ENCODE data around the gene IGFBP2.

IGFBP2 gene

DNA sequence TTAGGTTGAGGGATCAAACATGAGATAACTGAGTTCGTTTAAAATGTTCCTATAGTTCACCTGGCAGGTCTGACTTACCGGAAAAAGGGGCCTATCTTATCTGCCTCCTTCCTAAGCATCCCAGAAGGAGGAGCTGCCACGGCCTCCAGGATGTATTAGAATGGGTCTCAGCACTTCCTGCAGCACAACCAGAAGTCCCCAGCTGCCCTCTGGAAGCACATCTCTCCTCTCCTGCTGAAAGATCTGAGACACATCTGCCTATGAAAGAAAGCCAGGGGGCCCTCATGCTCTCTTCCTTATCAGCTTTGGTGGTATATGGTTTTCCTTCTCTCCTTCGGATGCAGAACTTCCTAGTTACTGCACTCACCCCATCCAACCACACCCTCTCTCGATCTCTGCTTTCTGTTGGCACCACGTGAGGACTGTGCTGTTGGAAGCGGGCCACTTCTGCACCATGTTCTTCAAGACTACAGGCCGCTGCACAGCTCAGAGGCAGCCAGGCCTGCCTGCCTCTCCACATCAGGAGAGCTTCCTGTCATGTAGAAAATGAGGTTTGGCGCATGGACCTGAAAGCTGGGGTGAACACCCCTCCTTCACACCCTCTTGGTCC, 55.6 kb downstream of the IGFBP2 start:
- no peak for DNase-seq

DNA sequence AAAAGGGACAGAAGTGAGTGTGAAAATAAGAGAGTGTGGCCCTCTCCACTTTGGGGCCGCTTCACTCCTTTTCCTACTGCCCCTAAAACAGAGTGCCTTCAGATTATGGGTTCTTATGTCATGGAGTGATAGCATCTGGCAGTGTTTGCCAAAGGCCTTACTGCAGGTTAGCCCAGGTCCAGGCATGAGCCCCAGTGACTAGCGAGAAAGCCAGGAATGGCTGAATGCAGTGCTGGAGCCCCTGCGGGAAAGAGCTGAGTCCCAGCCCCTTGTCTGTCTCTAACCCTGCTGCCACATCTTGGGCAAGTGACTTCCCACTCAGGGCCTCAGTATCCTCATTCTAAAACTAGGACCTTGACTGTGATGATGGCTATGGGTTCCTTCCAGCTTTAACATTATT, 56.2 kb downstream of the IGFBP2 start:
- DNase-seq: no peak

DNA sequence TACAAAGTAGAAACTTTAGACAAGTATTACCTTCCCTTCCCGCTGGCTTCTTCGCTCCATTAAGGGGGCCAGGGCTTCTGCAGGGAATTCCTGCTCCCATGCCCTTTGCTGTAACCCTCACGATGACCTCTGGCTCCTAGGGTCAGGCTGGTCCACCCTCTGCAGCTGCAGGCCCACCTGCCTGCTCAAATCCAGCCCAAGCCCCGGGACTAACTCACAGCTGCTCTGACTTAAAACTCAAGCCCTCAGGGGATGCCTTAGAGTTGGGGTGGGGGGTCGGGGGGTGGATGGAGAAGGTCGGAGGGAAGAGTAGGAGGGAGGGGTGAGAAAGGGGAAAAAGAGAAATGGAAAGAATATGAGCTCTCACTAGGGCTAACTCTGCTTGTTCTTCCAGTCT, 57.2 kb downstream of the IGFBP2 start:
- DNase-seq: no peak

DNA sequence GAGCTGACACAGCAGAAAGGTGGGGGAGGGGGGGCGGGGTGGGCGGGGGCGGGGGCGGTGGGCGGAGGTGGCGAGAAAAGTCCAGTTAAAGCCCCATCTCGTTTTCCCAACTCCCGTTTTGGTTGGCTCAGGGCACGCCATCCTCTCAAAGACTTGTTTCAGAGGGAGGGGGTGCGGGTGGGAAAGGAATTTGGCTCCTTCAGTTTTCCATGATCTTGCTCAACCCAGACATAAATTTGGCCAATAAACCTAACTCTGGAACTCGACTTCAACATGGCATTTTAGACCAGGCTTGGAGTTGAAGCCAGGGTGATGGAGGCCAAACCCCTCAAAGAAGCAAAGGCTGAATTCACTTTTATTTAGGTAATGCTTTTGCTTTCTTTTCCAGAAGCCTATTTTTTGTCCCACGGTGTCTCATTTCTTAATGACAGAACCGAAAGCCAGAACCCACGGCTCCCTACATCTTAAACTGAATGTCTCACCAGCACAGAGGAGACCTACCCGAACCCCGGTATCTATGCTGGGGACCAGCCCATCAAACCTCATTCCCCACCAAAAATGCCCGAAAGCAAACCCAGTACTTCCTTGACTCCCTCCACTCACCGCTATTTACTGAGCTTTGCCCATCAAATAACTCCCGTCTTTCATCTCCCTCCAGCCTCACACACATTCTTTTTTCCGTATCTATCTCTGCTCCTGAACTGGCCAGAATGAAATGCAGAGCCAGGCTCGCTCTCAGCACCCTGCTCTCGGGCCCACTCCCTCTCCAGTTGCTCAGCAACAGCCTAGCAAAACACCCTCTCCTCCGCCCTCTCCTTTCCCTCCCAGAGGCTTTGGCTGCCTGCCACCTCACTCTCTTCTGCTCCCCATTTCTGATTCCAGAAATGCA, 57.9 kb downstream of the IGFBP2 start:
- no peak for DNase-seq

DNA sequence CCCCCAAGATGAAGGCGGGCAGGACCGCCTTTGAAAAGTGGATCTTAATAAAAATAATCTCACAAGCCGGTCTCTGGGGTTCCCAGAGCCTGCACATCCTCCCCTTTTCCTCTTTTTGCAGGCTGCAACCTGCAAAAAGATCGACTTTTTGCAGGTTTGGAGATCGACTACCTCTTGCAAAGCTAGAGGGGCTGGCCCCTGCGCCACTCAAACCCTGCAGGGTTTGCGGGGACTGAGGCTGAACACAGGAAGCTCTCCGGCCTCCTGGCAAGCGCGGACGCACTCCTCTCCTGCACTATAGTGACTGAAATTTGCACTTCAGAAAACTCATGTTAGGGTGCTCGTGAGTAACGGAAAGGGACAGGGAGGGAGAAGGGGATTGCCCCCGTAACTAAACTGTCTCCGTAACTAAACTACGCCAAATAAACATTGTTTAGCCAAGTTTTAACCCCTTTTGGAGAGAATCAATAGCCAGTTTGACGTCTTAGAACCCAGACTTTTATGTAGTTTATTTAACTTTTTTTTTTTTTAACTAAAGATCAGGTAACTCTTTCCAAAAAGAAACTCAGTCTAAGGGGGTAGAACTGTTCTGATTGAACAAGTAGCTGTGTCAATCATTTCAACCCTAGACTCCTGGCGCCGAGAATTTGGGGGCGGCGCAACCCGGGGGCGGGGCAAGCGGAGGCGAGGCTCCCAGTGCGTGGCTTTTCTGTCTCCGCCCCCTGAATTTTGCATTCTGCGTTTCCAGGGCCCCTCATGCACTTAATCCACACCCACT, 59.6 kb downstream of the IGFBP2 start:
- DNase-seq: peak; percentile 85

DNA sequence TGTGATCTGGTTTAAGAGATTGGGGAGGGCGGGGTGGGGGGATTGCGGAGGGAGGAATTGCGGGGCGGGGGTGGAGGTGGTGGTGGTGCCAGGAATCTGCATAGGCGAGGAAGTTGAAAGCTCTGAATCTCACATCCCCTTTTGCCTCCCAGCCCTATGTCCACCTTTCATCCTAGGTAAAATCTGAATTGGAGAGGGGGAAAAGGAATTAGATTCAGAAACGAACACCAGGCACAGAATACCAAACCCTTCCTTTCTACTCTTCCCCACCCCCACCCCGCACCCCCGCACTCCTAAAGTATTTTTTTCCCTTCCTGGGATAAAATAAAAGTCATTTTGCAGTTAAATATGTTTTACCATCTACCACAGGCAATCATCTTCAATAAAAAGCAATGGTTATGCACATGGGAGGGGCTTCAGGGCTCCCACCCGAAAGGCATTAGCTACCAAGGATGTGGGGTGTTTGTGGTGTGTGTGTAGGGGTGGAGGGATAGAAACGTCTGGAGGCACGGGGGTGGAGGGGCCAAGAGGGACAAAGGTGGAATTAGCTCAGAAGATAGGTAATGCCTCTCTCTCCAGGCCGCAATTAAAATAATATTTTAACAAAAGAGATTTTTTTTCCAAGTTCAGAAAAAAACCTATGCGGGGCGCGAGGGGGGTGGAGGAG, 60.3 kb downstream of the IGFBP2 start:
- no peak for DNase-seq

DNA sequence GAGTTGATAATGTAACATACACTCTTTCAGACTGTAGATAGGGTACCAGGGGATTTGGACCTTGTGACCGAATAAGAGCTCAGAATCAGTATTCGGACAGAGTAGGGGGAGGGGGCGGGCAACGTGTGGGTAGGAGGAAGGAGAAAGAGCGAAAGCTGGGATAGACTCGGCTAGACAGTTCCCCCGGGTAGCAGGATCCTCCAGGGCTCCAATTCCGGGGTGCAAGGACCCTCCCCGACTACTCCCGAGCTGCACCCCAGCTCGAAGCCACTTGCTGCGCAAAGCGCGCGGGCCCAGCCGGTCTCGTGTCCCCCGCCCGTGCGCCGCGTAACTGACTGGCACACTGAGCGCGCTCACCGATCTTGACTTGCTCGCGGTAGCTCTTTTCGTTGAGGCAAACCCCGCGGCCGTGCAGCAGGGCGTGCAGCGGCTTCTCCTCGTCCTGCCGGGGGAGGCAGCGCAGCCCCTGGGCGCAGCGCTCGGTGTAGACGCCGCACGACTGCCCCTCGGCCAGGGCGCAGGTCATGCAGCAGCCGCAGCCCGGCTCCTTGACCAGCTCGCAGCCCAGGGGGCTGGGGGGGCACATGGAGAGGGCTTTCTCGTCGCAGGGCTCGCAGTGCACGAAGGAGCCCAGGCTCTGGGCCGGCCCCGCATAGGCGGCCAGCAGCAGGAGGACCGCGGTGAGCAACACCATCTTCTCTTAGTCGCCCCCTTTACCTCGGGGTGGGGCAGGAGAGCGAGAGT, 61.0 kb downstream of the IGFBP2 start:
- peak; percentile 76 for DNase-seq

DNA sequence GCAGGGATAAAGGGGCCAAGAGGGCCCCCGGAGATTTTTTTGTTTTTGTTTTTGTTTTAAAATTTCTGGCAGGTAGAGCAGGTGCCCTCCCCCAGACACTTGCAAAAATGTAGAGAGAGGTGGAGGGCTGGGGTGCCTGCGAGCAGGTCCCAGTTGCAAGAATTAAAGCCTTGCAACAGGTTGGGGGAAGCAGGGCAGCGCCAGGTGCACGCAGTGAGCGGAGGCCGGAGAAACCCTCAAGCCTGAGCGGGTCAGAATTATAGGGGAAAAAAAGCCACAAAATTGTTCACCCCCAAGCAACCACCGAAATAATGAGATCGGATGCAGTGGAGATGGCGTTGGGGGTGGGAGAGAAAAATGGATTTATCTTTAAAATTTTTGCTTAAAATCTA, 61.6 kb downstream of the IGFBP2 start:
- no peak for DNase-seq

DNA sequence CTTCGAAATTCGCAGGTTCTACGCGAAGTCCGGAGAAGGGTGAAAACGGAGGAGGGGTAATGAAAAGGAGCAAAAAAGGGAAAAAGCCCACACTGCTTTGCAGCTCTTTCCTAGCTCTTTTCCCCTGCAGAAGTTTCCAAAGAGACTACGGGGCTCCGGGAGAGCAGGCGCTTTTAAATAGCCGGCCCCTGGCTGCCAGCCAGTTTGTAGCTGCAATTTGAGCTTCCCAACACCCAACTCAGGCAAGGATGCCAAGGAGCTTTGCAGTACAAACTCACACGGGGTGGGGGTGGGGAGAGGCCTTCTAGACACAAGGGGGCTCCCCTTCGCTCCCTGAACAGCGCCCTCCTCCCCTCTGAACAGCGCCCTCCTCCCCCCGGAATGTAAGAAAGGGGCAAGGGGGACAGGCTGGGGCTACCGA, 62.2 kb downstream of the IGFBP2 start, which contains the start of gene IGFBP5:
TSS of gene IGFBP5 (minus strand) at position 149 of the 421 bp plus-strand sequence. CDS start 774 bp downstream, outside the sequence.
- DNase-seq: no peak

DNA sequence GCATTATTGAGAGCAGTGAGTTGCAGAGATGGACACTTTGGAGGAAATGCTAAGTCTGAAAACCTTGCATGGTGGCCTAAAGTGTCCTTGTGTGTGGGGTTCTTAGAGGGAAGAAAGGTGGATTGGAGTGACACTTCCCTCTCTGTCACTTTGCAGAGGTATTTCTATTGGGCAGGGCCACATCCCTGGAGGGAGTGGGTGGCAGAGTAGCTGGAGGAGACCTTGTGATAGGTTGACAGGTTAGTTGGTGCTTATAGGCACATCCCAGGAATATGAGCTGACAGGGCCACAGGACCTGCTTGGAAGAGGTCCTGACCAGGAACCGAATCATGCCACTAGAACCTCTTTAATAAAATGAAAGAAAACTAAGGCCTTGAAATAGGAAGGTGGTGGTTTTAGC, 63.1 kb downstream of the IGFBP2 start:
- no peak for DNase-seq

DNA sequence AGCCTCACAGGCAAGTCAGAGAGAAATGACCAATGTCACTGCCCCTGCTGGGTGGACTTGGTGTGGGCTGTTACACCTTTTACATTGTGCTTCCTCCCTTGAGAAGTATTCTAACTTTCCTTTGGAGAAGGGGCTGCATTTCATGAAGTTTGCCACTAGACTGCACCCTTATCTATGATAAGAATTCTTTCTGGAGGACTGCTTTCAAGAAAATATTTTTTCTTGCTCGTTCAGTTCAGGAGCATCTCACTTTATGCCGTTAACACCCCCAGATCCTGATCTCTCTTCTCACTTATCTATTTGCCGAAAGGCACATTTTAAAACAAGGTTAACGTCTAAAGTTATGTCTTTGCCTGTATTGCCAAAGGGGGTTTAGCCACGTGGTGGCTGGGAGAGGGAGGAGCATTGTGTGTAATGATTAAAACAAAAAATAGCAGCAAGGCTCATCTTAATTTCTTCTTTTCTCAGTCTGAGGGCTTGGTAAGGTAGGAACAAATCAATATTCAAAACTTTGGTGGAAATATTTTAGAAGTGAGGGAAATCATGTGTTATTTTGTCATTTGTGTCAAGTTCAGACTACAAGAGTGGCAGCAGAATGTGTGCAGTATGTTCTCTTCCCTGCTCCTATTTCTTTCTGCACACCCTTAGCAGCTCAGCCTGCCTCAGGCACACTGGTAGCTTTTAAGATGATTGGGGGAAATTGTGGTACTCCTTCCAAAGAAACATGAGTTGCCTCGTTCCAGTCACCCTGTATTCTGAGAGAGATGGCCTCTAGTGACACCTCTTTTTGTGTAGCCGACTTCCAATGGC, 63.7 kb downstream of the IGFBP2 start:
- no peak for DNase-seq

DNA sequence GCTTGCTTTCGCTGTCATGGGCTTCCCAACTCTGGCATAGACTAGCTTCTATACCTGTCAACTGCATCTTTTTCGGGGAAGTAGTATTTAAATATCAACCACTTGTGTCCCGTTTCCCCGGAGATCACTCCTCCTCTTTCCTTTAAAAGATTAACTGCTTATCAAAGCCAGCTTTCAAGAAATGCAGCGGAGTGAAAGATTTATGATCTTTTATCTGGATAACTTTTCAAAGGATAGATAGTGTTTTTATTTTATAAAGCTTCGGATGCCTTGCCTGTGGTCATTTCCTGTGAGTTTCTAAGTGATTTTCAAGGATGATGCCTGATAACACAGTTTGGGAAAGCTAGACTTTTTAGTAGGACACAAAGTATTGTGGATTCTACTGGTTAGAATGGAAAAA, 65.1 kb downstream of the IGFBP2 start:
- DNase-seq: no peak

DNA sequence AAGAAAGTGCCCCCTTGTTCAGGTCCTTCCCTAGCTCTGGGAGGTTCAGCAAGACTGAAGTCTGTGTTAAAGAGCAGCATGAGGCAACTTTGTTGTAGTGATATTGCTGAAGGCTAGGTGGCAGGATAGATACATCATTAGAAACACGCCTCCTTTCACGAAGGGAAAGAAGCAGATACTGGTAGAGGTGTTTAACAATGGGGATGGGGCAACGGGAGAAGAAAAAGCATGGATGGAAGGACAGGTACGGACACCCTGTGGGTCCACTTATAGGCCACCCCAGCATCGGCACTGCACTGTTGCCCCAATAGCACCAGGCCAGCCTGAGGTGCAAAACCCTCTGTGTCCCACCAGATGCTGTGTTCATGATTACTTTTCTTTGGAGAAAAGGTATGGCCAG, 65.7 kb downstream of the IGFBP2 start:
- DNase-seq: no peak

DNA sequence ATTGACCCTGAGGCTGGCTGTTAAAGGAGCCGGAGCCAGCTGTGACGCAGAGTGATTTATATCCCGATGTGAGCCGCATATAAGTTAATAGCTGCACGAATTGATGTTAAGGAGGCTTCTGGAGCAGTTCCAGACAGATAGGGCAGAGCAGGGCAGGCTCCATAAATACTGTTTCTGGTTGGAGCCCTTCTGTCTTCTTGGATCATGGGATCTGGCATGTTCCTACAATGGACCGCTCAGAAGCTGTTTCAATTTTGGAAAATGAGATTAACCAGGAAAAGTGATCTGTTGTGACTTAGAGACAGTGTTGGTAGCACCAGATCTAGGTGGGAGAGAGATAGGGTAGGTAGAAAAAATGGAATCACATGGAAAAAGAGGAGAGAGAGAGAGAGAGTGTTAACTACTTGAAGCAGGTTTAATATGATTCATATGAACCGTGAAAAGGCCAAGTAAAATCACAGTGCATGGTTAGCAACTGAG, 66.9 kb downstream of the IGFBP2 start:
- DNase-seq: no peak

DNA sequence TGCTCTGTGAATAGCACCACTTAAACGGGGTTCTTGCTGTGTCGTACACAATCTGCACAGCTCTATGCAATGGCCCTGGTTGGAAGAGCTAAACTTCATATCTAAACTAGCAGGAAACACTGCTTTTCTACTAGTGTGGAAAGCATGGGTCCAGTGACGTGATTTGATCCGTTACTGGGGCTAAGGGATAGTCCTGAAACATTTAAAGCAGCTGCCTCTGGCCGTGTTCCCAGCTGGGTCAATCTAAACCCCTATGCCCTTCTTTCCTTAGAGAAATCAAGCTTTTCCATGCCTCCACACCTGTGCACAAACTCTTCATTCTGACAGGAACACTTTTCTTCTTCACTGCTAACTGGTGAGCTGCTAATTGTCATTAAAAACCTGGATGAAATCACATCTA, 67.6 kb downstream of the IGFBP2 start:
- DNase-seq: no peak

DNA sequence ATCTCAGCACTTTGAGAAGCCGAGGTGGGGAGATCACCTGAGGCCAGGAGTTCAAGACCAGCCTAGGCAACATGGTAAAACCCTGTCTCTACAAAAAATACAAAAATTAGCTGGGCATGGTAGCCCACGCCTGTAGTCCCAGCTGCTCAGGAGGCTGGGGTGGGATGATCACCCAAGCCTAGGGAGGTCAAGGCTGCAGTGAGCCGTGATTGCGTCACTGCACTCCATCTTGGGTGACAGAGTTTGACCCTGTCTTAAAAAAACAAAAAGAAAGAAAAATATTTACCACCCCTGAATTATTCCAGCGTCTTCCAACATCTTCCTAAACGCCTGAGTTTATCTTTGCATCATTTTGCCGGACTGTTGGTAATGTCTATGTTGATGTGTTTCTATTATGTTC, 68.3 kb downstream of the IGFBP2 start:
- DNase-seq: no peak

DNA sequence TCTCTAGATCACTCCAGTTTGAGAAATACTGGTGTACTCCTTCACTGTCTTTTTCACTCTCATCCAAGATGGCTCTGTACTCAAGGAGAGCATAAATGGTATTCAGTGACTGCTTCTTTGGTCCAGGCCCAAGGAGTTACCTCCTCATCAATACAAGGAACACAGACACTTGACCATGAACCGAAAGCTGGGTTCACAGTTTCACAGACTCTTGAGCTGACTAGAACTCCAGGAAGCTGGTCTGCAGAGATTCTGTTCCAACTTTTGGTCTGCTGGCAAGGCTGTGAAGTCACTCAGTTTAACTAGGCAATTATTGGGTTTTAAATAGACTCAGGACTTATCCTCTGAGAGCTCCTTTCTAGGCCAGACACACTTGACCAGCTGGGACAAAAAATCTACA, 69.5 kb downstream of the IGFBP2 start:
- DNase-seq: no peak

DNA sequence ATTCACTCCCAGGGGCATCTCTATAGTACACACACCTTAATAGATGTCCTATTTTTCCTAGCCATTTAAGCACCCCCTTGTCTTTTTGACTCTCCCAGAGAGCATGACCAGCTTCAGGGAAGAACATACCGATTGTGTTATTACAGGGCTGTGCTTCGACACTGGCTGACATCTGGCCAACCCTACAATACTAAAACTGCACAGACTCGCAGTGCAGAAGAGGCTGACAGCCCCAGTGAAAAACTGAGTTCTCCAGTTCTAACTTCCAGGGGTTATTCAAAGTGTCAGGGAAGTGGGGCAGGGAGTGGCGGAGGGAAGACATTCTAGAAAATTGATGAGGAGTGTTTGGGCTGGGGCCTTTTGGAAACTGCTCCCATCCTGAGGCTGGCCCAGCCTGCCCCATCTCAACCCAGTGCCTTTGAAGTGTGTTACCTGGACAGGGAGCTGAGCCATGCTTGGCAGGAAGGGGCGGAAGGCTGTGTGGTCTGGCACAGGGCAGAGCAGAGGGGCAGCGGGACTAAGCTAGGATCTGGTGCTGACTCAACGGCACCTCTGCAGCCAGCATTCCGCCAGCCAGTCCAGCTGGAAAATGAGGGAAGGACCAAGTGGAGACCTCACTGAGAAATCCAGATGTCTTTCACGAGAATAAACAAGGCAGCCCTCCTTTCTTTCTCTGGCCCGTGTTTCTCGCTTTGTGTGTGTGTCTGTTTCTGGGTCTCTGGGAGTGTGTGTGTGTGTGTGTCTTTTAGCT, 77.5 kb downstream of the IGFBP2 start:
- no peak for DNase-seq

DNA sequence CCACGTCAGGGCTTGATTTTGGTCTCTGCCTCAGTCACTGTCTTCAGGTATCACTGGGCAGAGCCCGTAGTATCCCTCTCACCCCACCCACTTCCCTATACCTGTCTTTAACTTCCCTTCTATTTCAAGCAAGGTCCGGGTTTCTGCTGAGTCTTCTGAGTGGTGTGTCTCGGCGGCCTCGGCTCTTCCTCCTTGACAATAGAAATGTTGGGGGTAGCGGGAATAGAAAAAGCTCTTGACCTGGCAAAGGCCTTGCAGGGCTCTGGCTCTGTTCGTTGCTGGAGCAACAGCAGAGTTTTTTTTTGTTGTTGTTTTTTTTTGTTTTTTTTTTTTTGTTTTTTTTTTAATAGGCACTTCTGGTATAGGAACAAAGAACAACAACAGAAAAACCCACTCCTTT, 78.1 kb downstream of the IGFBP2 start:
- no peak for DNase-seq

DNA sequence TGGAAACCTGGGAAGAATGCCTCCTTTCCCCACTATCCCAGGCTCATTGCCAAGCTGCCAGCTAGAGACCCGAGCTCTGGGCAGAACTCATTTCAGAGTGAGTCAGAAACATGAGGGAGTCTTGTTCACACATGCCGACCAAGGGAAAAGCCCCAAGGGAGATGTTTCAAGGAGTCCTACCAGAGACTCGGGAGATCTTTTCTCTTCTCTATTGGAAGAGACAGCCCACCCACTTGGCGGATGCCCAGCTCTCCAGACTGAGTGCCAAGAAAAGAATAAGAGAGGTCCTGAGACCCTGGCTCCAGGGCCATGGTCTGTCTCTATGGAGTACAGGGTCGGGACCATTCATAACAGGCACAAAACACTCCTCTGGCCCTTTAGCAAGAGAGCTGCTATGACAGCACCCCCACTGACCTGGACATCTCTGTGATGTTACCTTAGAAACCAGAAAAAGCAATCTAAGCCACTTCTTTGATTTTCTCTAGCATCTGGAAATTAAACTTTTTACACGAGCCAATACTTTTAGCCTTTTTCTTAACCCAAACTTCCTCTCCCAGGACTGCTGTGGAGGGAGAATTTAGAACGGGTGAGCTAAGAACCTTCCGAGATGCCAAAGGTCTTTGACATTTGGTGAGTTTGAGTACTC, 80.6 kb downstream of the IGFBP2 start:
- DNase-seq: no peak

Data from activated CD8-positive, alpha-beta memory T cell treated with anti-CD3 and anti-CD28 coated beads, Interleukin-2, amount 50 U/mL, for 48 hours (primary cell).